H9 (cell line): Measurements from ENCODE around the gene IGDCC3. TPM values are rescaled to one million over a fixed set of nuclear protein-coding genes. Genes with fewer than 3 reads are reported as not detected.
"Not testable (repeated sequence)": the region's sequence is repeated elsewhere in the genome, so short reads cannot be mapped to it uniquely, and the experiment has no call there.

Source experiments
- DNase-seq: peaks from one replicate; pipeline ENCODE4 v3.0.0-alpha.2; 2017
- H2AFZ ChIP-seq: one replicate; pipeline ENCODE4 v1.6.1; 2013; ENCODE audit warnings: mild to moderate bottlenecking, low read length, control low read depth, moderate library complexity
- H2AK5ac ChIP-seq: 2 replicates; pipeline ENCODE4 v1.6.1; 2013; ENCODE audit warnings: low read length, control low read depth, mixed read lengths; ENCODE audit not compliant: insufficient read length
- H2BK120ac ChIP-seq: one replicate; pipeline ENCODE4 v1.6.1; 2013; ENCODE audit warnings: low read depth, mild to moderate bottlenecking, low read length, control low read depth, inconsistent platforms; ENCODE audit not compliant: poor library complexity, severe bottlenecking
- H2BK12ac ChIP-seq: 2 replicates; pipeline ENCODE4 v1.6.1; 2013; ENCODE audit warnings: low read length, control low read depth, mixed read lengths, low read depth; ENCODE audit not compliant: insufficient read length
- H2BK15ac ChIP-seq: 2 replicates; pipeline ENCODE4 v1.6.1; 2013; ENCODE audit warnings: low read depth, low read length, control low read depth
- H2BK20ac ChIP-seq: one replicate; pipeline ENCODE4 v1.6.1; 2013; ENCODE audit warnings: low read depth, mild to moderate bottlenecking, low read length, control low read depth, inconsistent platforms; ENCODE audit not compliant: poor library complexity, severe bottlenecking
- H2BK5ac ChIP-seq: 2 replicates; pipeline ENCODE4 v1.6.1; 2013; ENCODE audit warnings: low read length, control low read depth, mixed read lengths; ENCODE audit not compliant: insufficient read length
- H3K14ac ChIP-seq: 2 replicates; pipeline ENCODE4 v1.6.1; 2013; ENCODE audit warnings: low read length, control low read depth; ENCODE audit not compliant: insufficient read depth
- H3K18ac ChIP-seq: 2 replicates; pipeline ENCODE4 v1.6.1; 2013; ENCODE audit warnings: low read depth, mild to moderate bottlenecking, mixed read lengths, low read length, control low read depth; ENCODE audit not compliant: insufficient read length
- H3K23ac ChIP-seq: 2 replicates; pipeline ENCODE4 v1.6.1; 2013; ENCODE audit warnings: low read length, control low read depth, mixed read lengths, low read depth; ENCODE audit not compliant: insufficient read length
- H3K23me2 ChIP-seq: 2 replicates; pipeline ENCODE4 v1.6.1; 2013; ENCODE audit warnings: low read depth, mild to moderate bottlenecking, mixed read lengths, low read length, control low read depth; ENCODE audit not compliant: insufficient read length, poor library complexity, severe bottlenecking
- H3K27ac ChIP-seq: 2 replicates; pipeline ENCODE4 v1.5.1; 2013; ENCODE audit warnings: low read length, control low read depth, mixed read lengths, low read depth; ENCODE audit not compliant: insufficient read length
- H3K27me3 ChIP-seq: 2 replicates; pipeline ENCODE4 v1.6.1; 2013; ENCODE audit warnings: low read length, control low read depth, inconsistent platforms; ENCODE audit not compliant: insufficient read depth
- H3K4ac ChIP-seq: 2 replicates; pipeline ENCODE4 v1.6.1; 2013; ENCODE audit warnings: low read depth, mild to moderate bottlenecking, control low read depth, inconsistent platforms, low read length, moderate library complexity
- H3K4me1 ChIP-seq: 2 replicates; pipeline ENCODE4 v1.6.1; 2013; ENCODE audit warnings: low read length, control low read depth, inconsistent platforms; ENCODE audit not compliant: insufficient read depth
- H3K4me2 ChIP-seq: 2 replicates; pipeline ENCODE4 v1.6.1; 2013; ENCODE audit warnings: low read length, control low read depth, mixed read lengths; ENCODE audit not compliant: insufficient read length, insufficient read depth
- H3K56ac ChIP-seq: 2 replicates; pipeline ENCODE4 v1.6.1; 2013; ENCODE audit warnings: low read depth, mild to moderate bottlenecking, mixed read lengths, low read length, control low read depth; ENCODE audit not compliant: insufficient read length
- H3K79me1 ChIP-seq: 2 replicates; pipeline ENCODE4 v1.6.1; 2013; ENCODE audit warnings: low read depth, mild to moderate bottlenecking, moderate library complexity, low read length, control low read depth, inconsistent platforms; ENCODE audit not compliant: insufficient read depth, poor library complexity, severe bottlenecking
- H3K79me2 ChIP-seq: 2 replicates; pipeline ENCODE4 v1.6.1; 2013; ENCODE audit warnings: low read length, control low read depth, inconsistent platforms; ENCODE audit not compliant: insufficient read depth
- H3K9ac ChIP-seq: 2 replicates; pipeline ENCODE4 v1.6.1; 2013; ENCODE audit warnings: low read length, control low read depth, mixed read lengths; ENCODE audit not compliant: insufficient read length; ENCODE audit errors: extremely low read depth
- H3K9me3 ChIP-seq: one replicate; pipeline ENCODE4 v1.6.1; 2013; ENCODE audit warnings: low read depth, low read length, inconsistent platforms; ENCODE audit not compliant: control insufficient read depth
- H3T11ph ChIP-seq: one replicate; pipeline ENCODE4 v1.6.1; 2013; ENCODE audit warnings: mild to moderate bottlenecking, low read length, control low read depth, inconsistent platforms
- H4K20me1 ChIP-seq: one replicate; pipeline ENCODE4 v1.6.1; 2013; ENCODE audit not compliant: control insufficient read depth, insufficient read length, insufficient read depth
- H4K5ac ChIP-seq: 2 replicates; pipeline ENCODE4 v1.6.1; 2013; ENCODE audit warnings: low read depth, mild to moderate bottlenecking, mixed read lengths, low read length, control low read depth; ENCODE audit not compliant: insufficient read length
- H4K8ac ChIP-seq: replicated peaks from 2 replicates; pipeline ENCODE4 v1.6.1; 2013; ENCODE audit warnings: low read length, control low read depth, mixed read lengths, low read depth; ENCODE audit not compliant: insufficient read length
- H4K91ac ChIP-seq: 2 replicates; pipeline ENCODE4 v1.6.1; 2013; ENCODE audit warnings: low read depth, mild to moderate bottlenecking, moderate library complexity, mixed read lengths, low read length, control low read depth; ENCODE audit not compliant: insufficient read length
- H3K27ac Mint-ChIP-seq, 3 experiments: 2 replicates in 2 of 3; 3 replicates in 1 of 3; pipeline ENCODE4 v1.8.0; 2020 to 2021; ENCODE audit warnings: mixed read lengths in 3 of 3, mild to moderate bottlenecking in 1 of 3, moderate library complexity in 1 of 3
- H3K27me3 Mint-ChIP-seq: 2 replicates; pipeline ENCODE4 v1.8.0; 2021; ENCODE audit warnings: low read depth, mild to moderate bottlenecking, moderate library complexity, mixed read lengths
- H3K36me3 Mint-ChIP-seq, 3 experiments: 2 replicates in 2 of 3; 3 replicates in 1 of 3; pipeline ENCODE4 v1.8.0; 2020 to 2021; ENCODE audit warnings: low read depth in 3 of 3, mixed read lengths in 3 of 3; ENCODE audit not compliant: insufficient read depth in 1 of 3
- H3K4me1 Mint-ChIP-seq, 2 experiments: 2 replicates each; pipeline ENCODE4 v1.8.0; 2020; ENCODE audit warnings: mixed read lengths in 2 of 2
- H3K4me3 Mint-ChIP-seq, 2 experiments: 2 replicates in 1 of 2; 3 replicates in 1 of 2; pipeline ENCODE4 v1.8.0; 2020 to 2021; ENCODE audit warnings: mild to moderate bottlenecking in 2 of 2, mixed read lengths in 2 of 2, moderate library complexity in 1 of 2
- H3K9me3 Mint-ChIP-seq, 2 experiments: 2 replicates in 1 of 2; 3 replicates in 1 of 2; pipeline ENCODE4 v1.8.0; 2020; ENCODE audit warnings: mild to moderate bottlenecking in 2 of 2, mixed read lengths in 2 of 2, moderate library complexity in 1 of 2
- CTCF ChIP-seq: fragments of 200-600 bp; sonication (generic); conservative IDR thresholded peaks from 3 replicates; pipeline ENCODE4 v1.8.0; 2021; ENCODE audit warnings: antibody characterized with exemption, mild to moderate bottlenecking
- WGBS: extraction: QIAGEN DNeasy Blood & Tissue Kit; methylation state at CpG from one replicate; pipeline ENCODE4 v1.1.7; 2013; ENCODE audit warnings: missing lambda C conversion rate, low lambda C conversion rate, mixed read lengths; ENCODE audit not compliant: insufficient read length; ENCODE audit errors: extremely low coverage; 5-methylcytosine and 5-hydroxymethylcytosine counted together
- total RNA-seq: library from RNA; stranded (reverse); gene quantifications from 2 replicates; pipeline ENCODE4 v1.2.1, GENCODE V29; 2021

Gene IGDCC3
- total RNA-seq, 1 experiment from 2014 or later: 18.9 TPM

- Histone ChIP-seq H4K8ac (no peak overlapping the region), H3K14ac (no peak overlapping the region), H4K5ac (no peak overlapping the region), H3K4me1 (no peaks in the 10 kb centered on the region), H3K56ac (no peak overlapping the region), H2BK5ac (no peak overlapping the region), H3K9me3 (no peaks in the 10 kb centered on the region), H2BK15ac (no peak overlapping the region), H3K4ac (no peak overlapping the region), H3K9ac (no peak overlapping the region), H3K18ac (no peak overlapping the region), H3K23me2 (no peaks in the 10 kb centered on the region), H2BK20ac (no peak overlapping the region), H3K79me1 (no peaks in the 10 kb centered on the region), H3K27ac (no peak overlapping the region), H2AK5ac (no peak overlapping the region), H4K91ac (no peak overlapping the region), H3K79me2 (no peaks in the 10 kb centered on the region), H4K20me1 (no peaks in the 10 kb centered on the region), H3K23ac (no peak overlapping the region), H2BK12ac (no peak overlapping the region), H3K4me2 (no peak overlapping the region), H2BK120ac (no peak overlapping the region), H3T11ph (no peak overlapping the region), H2AFZ (no peak overlapping the region), H3K27me3 (no peaks in the 10 kb centered on the region)
- Mint-ChIP-seq H3K27ac (no peak overlapping the region), H3K27me3 (peaks cover 27% of the 10 kb centered on the region), H3K9me3 (peaks cover 8 to 27% of the 10 kb centered on the region in 2 experiments; a peak in 4 of 5 replicates), H3K4me3 (no peak overlapping the region), H3K4me1 (peaks cover 3 to 13% of the 10 kb centered on the region in 2 experiments), H3K36me3 (peaks cover 16 to 23% (median 19%) of the 10 kb centered on the region in 3 experiments)
- no peak for DNase-seq
- TF ChIP-seq CTCF: no peak
- no CpG with 5 or more reads among the region's 8 CpGs for WGBS
Observed at GRCh38 chr15:65349338-65349737, 28.5 kb downstream of the IGDCC3 start.

- H3K4ac ChIP-seq: not testable (repeated sequence)
Observed at GRCh38 chr15:65347756-65348155, 30.0 kb downstream of the IGDCC3 start.

More at GRCh38 chr15:65347756-65348155, 30.0 kb downstream of the IGDCC3 start:
- not testable (repeated sequence) for H2AFZ ChIP-seq, H2AK5ac ChIP-seq, DNase-seq, H2BK15ac ChIP-seq, H3K18ac ChIP-seq, H3K27ac Mint-ChIP-seq, H3K23me2 ChIP-seq, H4K91ac ChIP-seq, H3K4me1 ChIP-seq, H2BK20ac ChIP-seq, H3K27ac ChIP-seq, H3K79me1 ChIP-seq, H3T11ph ChIP-seq, H3K4me3 Mint-ChIP-seq, H2BK5ac ChIP-seq, H3K27me3 ChIP-seq, H4K8ac ChIP-seq, H3K14ac ChIP-seq, H2BK12ac ChIP-seq, H3K56ac ChIP-seq, H3K9me3 ChIP-seq, H3K9ac ChIP-seq, H3K79me2 ChIP-seq, H4K20me1 ChIP-seq, H2BK120ac ChIP-seq, H3K23ac ChIP-seq, H4K5ac ChIP-seq, H3K4me2 ChIP-seq
- H3K36me3 Mint-ChIP-seq: peaks cover 10 to 17% (median 15%) of the 10 kb centered on the region in 3 experiments
- peaks cover 12% of the 10 kb centered on the region for H3K27me3 Mint-ChIP-seq
- peaks cover 10 to 16% of the 10 kb centered on the region in 2 experiments; a peak in 3 of 4 replicates for H3K4me1 Mint-ChIP-seq
- peaks cover 6 to 16% of the 10 kb centered on the region in 2 experiments; a peak in 4 of 5 replicates for H3K9me3 Mint-ChIP-seq
- WGBS: no CpG with 5 or more reads among the region's 8 CpGs
